DMS153 (cell line): Measurements from ENCODE around the gene KAT2A.

Experiments
- DNase-seq: peaks from one replicate; lab custom pipeline; 2025; lab: John Stamatoyannopoulos, UW

The KAT2A gene

GRCh38 chr17:42114118-42114517, 7.0 kb downstream of the KAT2A start:
- DNase-seq = no peak

DNA sequence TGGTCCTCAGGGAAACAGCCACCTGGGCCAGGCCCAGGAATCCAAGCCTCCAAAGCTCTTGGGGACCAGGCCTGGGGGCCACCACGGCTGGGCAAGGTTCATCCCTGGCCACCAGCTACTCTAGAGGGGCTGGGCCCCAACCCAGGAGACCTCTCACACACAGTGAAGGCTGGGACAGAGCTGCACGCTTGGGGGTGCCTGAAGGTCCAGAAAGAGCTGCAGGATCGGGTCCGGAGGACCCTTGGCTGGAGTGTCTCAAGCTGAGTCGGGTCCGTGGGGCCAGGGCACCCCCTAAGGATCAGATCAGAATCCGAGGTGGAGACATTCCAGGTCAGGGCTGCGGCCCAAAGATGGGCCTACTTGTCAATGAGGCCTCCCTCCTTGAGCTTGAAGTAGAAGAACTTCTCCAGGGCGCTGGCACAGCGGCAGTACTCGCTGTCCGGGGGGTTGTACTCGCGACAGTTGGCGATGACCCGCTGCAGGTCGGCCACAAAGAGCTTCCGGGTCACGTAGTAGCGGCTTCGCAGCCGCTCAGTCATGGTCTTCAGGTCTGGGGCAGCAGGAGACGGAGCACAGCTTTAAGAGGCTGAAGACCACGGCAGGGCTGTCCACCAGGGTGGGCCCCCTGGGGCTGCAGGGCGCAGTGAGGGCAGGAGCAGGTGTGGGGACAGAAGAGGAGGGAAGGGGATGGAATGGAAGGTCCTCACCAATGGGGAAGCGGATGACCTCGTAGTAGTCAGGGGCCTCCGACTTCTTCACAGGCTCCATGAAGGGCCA, 7.7 kb downstream of the KAT2A start:
- no peak for DNase-seq

- DNase-seq = peak; percentile 77
Measured at GRCh38 chr17:42112552-42113176, 8.5 kb downstream of the KAT2A start, which contains the start of gene DHX58. Gene DHX58 (minus strand): TSS chr17:42112714. CDS start chr17:42111892, 822 bp downstream.

DNA sequence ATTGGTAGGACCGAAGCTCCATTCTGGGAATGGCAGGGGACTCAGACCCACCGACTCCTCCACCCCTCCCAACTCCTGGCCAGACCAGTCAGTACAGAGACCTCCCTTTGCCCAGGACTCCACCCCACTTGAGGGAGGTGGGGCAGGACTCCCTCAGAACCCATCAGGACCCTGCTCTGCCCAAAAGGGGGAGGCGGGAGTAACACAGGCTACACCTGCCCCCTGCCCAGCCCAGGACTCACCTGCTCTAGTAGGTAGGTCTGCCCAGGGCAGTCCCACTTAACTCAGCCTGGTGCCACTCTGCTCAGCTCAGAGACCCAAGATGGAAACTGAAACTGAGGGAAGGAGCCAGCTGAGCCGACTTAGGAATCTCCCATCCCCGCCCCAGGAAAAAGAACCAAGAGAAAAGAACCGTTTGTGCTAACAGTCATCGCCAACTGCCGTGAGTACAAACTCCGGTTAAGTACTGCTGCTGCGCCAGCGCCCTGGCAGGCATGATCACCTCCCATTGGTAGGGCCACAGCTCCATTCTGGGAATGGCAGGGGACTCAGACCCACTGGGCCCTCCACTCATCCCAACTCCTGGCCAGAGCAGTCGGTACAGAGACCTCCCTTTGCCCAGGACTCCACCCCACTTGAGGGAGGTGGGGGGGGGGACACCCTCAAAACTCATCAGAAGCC, 9.2 kb downstream of the KAT2A start:
- no peak for DNase-seq

DNA sequence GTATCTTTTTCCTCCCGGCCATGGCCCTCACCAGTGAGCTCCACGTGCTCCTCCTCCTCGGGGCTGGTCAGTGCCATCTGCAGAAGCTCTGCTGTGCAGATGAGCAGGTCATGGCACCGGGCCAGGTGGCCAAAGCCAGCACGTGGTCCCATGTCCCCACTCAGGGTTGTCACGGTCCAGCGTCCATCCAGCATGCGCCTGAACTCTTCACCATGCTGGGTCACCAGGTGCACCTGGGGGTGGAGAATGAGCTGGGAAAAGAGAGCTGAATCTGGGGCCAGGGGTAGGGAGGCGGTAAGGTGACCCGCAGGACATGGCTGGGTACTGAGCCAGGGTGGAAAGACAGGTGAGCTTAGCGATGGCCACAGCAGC, 9.9 kb downstream of the KAT2A start:
- DNase-seq = no peak

DNA sequence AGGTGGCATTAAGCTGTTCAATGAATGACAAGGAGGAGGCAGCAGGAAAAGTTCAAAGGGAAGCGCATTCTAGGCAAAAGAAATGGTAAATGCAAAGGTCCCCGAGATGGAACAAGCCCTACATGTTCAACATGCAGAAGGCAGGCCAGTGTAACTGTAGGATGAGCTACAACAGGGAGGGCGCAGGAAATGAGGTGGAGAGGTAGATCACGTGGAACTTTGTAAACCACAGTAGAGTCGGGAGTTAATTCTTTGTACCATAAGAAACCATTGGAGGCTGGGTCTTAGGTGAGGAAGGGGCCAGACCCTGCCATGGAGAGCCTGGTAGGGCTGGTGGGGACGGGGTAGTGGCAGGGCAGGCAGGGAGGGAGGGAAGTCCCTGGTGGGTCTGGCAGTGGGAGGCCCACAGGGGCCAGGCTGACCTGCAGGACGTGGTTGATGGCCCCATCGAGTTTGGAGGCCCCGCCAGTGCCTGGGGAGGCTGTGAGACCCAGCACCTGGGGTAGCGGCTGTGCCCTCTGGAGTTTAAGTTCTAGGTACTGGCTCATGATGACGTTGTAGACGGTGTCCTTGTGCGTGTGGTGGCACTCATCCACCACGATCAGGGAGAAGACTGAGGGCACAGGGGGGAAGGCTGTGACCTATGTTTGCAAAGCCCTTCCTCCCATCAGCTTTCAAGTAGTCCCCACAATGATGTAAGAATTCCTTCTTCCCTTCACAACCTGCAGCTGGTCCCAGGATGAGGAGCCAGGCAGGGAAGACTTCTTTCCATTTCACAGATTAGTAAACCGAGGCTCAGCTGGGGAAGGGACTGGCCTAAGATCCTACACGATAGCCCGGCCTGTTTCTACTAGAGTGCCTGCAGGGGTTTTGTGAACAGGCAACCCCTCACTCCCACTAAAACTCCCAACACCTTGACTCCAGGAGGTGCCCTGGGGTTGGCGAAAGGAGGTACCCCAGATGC, 10.6 kb downstream of the KAT2A start:
- DNase-seq = no peak

DNA sequence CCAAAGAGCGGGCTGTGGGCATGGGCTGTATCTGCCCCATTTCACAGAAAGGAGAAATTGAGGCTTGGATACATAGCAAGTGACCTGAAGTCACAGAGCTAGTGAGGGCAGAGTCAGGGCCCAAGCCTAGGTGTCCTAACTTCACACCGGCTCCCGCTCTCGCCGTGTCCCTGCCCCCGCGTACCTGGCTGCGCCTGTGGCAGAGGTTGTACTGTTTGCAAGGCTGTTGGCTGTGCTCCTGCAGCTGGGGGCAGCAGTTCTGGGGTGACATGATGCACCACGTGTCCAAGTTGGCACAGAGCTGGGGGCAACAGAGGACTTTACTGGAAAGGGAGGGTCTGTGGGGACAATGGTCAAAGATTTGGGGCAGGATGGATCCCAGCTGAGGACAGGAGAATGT, 12.1 kb downstream of the KAT2A start:
- no peak for DNase-seq

- DNase-seq = peak; percentile 84
Measured at GRCh38 chr17:42107597-42108576, 13.3 kb downstream of the KAT2A start.

DNA sequence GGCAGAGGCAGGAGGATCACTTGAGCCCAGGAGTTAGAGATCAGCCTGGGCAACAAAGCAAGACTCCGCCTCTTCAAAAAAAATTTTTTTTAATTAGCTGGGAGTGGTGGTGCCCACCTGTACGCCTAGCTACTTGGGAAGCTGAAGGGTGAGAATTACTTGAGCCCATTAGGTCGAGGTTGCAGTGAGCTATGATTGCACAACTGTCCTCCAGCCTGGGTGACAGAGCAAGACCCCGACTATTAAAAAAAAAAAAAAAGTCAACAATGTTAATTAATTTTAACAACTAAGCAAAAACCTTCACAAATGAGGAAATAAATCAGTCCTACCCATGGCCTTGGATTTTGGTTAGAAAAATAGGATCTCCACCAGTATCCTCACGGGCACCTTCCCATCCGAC, 14.0 kb downstream of the KAT2A start:
- no peak for DNase-seq

DNA sequence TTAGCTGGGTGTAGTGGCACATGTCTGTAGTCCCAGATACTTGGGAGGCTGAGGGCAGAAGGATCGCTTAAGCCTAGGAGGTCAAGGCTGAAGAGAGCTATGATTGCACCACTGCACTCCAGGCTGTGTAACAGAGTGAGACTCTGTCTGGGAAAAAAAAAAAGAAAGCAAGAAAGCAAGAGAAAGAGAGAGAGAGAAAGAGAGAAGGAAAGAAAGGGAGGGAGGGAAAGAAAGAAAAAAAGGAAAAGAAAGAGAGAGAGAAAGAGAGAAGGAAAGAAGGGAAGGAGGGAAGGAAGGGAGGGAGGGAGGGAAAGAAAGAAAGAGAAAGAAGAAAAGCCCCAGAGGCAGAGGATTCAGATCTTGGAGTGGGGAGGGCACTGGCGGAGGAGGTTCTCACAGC, 15.2 kb downstream of the KAT2A start:
- DNase-seq = no peak

DNA sequence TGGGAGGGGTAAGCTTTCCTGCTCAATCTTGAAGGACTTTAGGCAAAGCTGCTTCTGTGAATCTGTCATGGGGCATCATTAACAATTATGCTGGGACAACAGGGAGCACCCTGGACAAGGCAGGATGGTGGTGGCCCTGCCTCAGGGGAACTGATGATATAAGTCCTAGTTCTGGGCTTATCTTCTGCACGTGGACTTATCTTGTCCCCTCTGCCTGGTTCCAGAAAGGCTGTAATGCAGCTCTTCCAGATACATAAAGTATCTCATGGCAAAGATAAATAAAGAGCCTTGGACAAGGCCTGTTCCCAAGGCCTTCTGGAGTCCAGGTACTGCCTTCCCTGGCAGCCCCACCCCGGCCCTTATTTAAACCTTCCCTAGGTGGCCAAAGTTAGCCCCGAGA, 16.9 kb downstream of the KAT2A start:
- no peak for DNase-seq

GRCh38 chr17:42103221-42103954, 17.8 kb downstream of the KAT2A start:
- DNase-seq = no peak

DNA sequence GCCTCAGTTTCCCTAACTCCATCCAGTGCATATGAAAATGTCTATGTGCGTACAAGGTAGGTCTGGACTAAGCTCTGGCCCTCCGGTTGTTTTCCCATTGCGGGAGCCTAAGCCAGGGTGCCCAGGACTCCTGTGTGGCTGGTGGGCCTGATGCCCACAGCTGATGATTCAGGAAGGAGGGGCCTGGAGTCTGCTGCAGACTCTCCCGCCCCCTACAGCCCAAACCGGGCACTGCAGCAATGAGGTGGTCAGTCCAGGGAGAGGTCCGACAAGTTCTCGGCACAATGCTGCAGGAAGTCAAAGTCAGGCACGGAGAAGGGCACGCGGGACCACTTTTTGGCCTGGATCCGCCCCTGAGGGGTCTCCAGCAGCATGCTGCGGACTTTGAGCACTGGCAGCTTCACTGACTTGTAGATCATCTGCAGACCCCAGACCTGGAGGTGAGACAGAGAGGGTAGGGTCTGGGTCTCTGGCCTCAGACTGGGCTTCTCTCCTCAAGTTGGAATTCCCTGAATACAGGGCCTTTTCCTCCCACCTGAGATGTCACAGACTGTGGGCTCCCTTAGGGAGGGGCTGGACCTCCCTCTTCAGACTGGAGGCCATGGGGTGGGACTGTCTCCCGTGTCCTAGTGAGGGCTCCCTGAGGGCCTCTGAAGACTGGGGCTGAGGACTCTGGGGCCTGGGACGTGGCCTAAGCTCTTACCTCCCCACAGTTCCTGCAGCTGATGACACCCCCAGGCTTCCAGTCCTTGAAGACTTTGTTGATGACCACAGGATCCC, 19.5 kb downstream of the KAT2A start:
- no peak for DNase-seq

DNA sequence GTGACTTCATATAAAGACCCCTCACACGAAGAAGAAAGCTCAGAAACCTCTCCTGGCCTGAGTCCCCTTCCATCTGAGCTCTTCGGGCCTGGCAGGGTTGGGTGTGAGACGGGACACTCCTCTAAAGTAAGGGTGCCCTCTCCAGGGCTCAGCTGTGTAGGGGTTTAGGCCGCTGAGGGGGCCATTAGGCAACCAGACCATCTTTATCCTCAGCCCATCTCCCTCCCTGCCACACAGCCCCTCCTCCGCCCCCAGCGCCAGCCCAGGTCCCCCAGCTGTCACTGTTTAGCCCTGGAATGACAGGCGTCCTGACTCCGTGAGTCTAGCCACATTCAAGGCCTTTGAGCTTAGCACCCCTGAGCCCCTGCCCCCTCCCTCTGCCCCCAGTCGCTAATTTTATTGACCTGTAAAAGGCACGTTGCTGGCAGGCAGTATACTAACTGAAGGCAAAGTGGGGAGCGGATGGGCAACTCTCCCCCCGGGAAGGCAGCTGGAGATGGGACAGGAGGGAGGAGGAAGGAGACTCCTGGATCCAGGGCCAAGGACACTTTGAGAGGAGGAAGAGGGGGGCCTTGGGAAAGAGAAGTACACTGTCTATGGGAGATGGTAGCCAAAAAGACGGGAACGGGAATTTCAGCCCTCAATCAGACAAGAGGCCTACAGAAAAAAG, 22.3 kb downstream of the KAT2A start:
- DNase-seq = no peak

DNA sequence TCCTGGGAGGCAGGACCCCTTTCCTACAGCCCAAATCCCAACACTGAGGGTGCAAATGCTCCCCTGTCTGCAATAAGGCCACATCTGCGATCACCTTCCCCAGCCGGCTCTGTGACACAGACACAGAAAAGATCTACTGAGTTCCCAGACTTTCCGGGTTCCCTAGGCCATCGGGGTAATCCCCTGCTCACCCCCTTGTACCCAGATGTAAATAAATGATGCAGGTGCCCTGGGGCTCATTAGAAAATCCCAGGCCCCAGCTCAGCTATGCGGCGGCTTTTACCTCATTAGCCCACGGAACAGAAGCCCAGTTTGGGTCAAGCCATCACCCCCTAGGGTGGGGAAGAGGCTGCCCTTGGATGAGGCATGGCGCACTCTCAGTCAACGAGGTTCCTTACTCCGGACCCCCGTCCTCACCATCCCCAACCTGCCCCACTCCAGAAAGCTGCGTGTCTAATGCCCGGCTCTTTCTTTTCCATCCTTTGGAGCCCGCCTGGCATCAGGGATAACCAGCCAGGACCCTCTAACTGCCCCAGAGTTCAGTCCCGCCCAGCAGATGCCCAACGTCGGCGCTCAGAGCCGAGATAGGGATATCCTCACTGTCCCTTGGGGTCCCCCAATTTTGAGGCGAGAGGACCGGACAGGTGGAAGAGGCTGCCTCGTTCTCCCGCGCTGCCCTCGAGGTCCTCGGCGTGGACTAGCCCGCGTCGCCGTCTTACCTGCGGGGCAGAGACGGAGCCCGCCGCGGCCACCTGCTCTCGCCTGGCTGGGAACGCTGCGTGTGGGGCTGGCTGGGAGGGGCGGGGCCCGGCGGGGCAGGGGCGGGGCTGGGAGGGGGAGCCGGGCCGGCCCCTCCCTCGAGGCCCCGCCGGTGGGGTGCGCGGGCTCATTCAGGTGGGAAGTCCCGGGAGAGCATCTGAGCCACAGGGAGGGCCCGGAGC, 23.2 kb downstream of the KAT2A start, which contains the start of gene ZNF385C:
Gene ZNF385C (minus strand): TSS at position 783 of the 941 bp plus-strand sequence. CDS start 35,417 bp downstream, outside the sequence.
- no peak for DNase-seq

DNA sequence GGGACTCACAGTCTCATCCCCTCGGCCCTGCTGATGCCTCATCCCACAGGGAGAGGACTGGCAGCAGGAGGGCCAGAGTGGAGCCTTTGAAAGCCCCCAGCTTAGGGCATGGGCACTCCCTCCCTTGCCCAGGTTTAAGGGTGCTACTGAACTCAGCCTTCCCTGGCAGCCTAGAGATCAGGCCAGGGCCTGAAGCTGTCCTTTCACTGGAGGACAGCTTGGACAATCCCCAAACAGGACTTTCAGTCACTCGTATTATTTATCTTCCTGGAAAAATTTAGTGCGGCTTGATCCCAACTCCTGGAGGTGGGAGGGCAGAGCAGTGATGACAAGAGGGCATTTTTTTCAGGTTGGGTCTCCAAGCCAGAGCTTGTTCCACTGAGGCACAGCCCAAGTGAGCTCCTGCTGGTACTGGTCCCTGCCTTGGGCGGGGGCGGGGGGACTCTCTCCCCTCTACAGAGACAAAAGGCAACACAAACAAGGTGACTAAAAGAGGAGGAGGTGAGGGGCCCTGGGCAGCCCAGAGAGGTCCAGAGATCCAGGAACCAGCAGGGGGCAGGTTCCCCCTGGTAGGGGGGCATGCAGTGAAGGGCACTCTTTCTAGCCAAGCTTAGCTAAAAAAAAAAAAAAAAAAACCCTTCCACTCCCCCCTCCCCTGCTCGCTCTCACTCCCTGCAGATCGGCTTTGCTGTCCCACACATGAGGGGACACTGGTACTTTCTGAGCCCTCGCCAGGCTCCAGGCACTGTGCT, 24.6 kb downstream of the KAT2A start:
- DNase-seq = no peak
